ENCODE data around the gene ADAMTS14.
"Not testable (repeated sequence)": the region's sequence is repeated elsewhere in the genome, so short reads cannot be mapped to it uniquely, and the experiment has no call there.

ADAMTS14 gene

GRCh38 chr10:70656489-70656888, 15.8 kb upstream of the ADAMTS14 start:
- DNase-seq: no peak

GRCh38 chr10:70657041-70657440, 15.3 kb upstream of the ADAMTS14 start:
- no peak for DNase-seq

GRCh38 chr10:70658582-70659136, 13.6 kb upstream of the ADAMTS14 start:
- DNase-seq: no peak

- no peak for DNase-seq
Observed at GRCh38 chr10:70659306-70659705, 13.0 kb upstream of the ADAMTS14 start.

- DNase-seq: no peak
Observed at GRCh38 chr10:70660722-70661121, 11.6 kb upstream of the ADAMTS14 start.

- DNase-seq: no peak
Observed at GRCh38 chr10:70661623-70662361, 10.5 kb upstream of the ADAMTS14 start.

GRCh38 chr10:70662362-70663220, 9.7 kb upstream of the ADAMTS14 start:
- DNase-seq: no peak

- DNase-seq: not testable (repeated sequence)
Observed at GRCh38 chr10:70663458-70664409, 8.6 kb upstream of the ADAMTS14 start.

- no peak for DNase-seq
Observed at GRCh38 chr10:70664702-70665195, 7.6 kb upstream of the ADAMTS14 start.

GRCh38 chr10:70666960-70667798, 5.1 kb upstream of the ADAMTS14 start:
- no peak for DNase-seq

- DNase-seq: not testable (repeated sequence)
Observed at GRCh38 chr10:70667818-70668217, 4.5 kb upstream of the ADAMTS14 start.

- DNase-seq: no peak
Observed at GRCh38 chr10:70668454-70668970, 3.8 kb upstream of the ADAMTS14 start.

GRCh38 chr10:70669015-70669414, 3.3 kb upstream of the ADAMTS14 start:
- DNase-seq: no peak

- no peak for DNase-seq
Observed at GRCh38 chr10:70669732-70670317, 2.5 kb upstream of the ADAMTS14 start.

- no peak for DNase-seq
Observed at GRCh38 chr10:70671619-70672164, 614 bp upstream of the ADAMTS14 start.

- no peak for DNase-seq
Observed at GRCh38 chr10:70673043-70673928, 980 bp downstream of the ADAMTS14 start.

GRCh38 chr10:70673929-70674559, 1.7 kb downstream of the ADAMTS14 start:
- DNase-seq: no peak

GRCh38 chr10:70674560-70675495, 2.5 kb downstream of the ADAMTS14 start:
- no peak for DNase-seq
